Calu3 (cell line): Measurements from ENCODE around the gene LDLRAD4. TPM values are rescaled to one million over a fixed set of nuclear protein-coding genes. Genes with fewer than 3 reads are reported as not detected.

Experiments
- BruUV-seq: library from RNA; stranded (reverse); fragments of 400-500 nt; replicated peaks from 2 replicates; lab custom pipeline; 2021; lab: Mats Ljungman, UMichigan
- CTCF ChIA-PET: fragments of 300-600 bp; sonication (Branson Sonifier 250); formaldehyde crosslinking; loops from one replicate; lab custom pipeline; 2022; ENCODE audit warnings: antibody characterized with exemption; lab: Charles Lee
- DNase-seq: peaks from one replicate; pipeline ENCODE4 v3.0.0; 2022
- H3K27ac Mint-ChIP-seq: one replicate; pipeline ENCODE4 v1.8.0; 2022; ENCODE audit warnings: mixed read lengths; ENCODE audit not compliant: unreplicated experiment
- H3K27me3 Mint-ChIP-seq: one replicate; pipeline ENCODE4 v1.8.0; 2022; ENCODE audit warnings: mixed read lengths; ENCODE audit not compliant: unreplicated experiment
- H3K36me3 Mint-ChIP-seq: one replicate; pipeline ENCODE4 v1.8.0; 2022; ENCODE audit warnings: mild to moderate bottlenecking, moderate library complexity, mixed read lengths; ENCODE audit not compliant: insufficient read depth, unreplicated experiment
- H3K4me1 Mint-ChIP-seq: one replicate; pipeline ENCODE4 v1.8.0; 2022; ENCODE audit warnings: mild to moderate bottlenecking, low read depth, mixed read lengths; ENCODE audit not compliant: unreplicated experiment
- H3K4me3 Mint-ChIP-seq: one replicate; pipeline ENCODE4 v1.8.0; 2022; ENCODE audit warnings: mild to moderate bottlenecking, low read depth, moderate library complexity, mixed read lengths; ENCODE audit not compliant: unreplicated experiment
- H3K9me3 Mint-ChIP-seq: one replicate; pipeline ENCODE4 v1.8.0; 2022; ENCODE audit warnings: low read depth, mixed read lengths; ENCODE audit not compliant: unreplicated experiment
- intact Hi-C: fragments of 100-400 bp; cut with micrococcal nuclease; formaldehyde crosslinking; loops from one replicate; pipeline ENCODE4 v1.10.0; 2022; ENCODE audit not compliant: unreplicated experiment
- total RNA-seq: library from RNA; stranded (reverse); gene quantifications from 2 replicates; pipeline ENCODE4 v1.2.3, GENCODE V29; 2022
- TF ChIP-seq, protein P1 (sequence below): fragments of 200-600 bp; IDR thresholded peaks from one replicate; pipeline ENCODE4 v1.8.0; 2022; ENCODE audit warnings: antibody characterized with exemption; ENCODE audit not compliant: unreplicated experiment

Gene LDLRAD4
- total RNA-seq, 1 experiment from 2014 or later: 0.50 TPM

DNA sequence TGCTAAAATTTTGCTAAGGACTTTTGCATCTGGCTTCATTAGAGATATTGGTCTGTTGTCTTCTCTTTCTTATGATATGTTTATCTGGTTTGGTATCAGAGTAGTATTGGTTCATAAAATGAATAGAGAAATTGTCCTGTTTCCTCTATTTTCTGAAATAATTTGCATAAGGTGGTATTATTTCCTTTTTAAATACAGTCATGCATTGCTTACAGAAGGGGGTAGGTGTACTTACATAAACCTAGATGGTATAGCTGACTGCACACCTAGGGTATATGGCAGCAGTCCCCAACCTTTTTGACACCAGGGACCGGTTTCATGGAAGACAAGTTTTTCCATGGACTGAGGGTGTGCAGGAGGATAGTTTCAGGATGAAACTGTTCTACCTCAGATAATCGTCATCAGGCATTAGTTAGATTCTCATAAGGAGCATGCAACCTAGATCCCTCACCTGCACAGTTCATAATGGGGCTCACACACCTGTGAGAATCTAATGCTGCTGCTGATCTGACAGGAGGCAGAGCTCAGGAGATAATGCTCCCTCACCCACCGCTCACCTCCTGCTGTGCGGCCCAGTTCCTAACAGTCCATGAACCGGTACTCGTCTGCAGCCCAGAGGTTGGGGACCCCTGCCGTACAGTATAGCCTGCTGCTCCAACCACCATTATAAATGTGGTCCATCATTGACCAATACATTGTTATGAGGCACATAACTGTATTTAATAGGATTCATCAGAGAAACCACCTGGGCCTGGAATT is 318.6 kb downstream of the LDLRAD4 start:
- no peak for DNase-seq
- no peaks in the 10 kb centered on the region for H3K9me3 Mint-ChIP-seq
- TF ChIP-seq, protein P1, sequence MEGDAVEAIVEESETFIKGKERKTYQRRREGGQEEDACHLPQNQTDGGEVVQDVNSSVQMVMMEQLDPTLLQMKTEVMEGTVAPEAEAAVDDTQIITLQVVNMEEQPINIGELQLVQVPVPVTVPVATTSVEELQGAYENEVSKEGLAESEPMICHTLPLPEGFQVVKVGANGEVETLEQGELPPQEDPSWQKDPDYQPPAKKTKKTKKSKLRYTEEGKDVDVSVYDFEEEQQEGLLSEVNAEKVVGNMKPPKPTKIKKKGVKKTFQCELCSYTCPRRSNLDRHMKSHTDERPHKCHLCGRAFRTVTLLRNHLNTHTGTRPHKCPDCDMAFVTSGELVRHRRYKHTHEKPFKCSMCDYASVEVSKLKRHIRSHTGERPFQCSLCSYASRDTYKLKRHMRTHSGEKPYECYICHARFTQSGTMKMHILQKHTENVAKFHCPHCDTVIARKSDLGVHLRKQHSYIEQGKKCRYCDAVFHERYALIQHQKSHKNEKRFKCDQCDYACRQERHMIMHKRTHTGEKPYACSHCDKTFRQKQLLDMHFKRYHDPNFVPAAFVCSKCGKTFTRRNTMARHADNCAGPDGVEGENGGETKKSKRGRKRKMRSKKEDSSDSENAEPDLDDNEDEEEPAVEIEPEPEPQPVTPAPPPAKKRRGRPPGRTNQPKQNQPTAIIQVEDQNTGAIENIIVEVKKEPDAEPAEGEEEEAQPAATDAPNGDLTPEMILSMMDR: no peak
- CTCF ChIA-PET: no interaction called here
- intact Hi-C loops: no loop called here
- H3K36me3 Mint-ChIP-seq: no peaks in the 10 kb centered on the region
- H3K27ac Mint-ChIP-seq: no peak overlapping the region
- no peaks in the 10 kb centered on the region for H3K4me1 Mint-ChIP-seq
- BruUV-seq: no TSS peak
- H3K27me3 Mint-ChIP-seq: peaks cover 96% of the 10 kb centered on the region
- H3K4me3 Mint-ChIP-seq: no peak overlapping the region

DNA sequence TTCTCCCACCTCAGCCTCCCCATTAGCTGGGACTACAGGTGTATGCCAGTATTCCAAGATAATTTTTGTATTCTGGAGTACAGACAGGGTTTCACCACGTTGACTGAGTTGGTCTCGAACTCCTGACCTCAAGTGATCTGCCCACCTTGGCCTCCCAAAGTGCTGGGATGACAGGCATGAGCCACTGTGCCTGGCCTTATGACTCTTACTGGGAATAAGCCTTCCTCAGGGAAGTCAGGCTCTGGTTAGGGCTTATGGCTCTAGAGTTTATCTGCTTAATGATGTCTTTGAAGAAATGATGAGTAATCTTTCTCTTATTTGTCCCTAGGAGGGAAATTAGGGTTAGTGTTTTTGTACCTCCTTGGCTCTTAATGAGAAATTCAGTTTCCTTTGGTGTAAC is 320.1 kb downstream of the LDLRAD4 start:
- no peak for DNase-seq
- TF ChIP-seq, protein P1: no peak
- Mint-ChIP-seq H3K4me3 (no peak overlapping the region), H3K4me1 (no peaks in the 10 kb centered on the region), H3K36me3 (no peaks in the 10 kb centered on the region), H3K27me3 (peaks cover 96% of the 10 kb centered on the region), H3K27ac (no peak overlapping the region), H3K9me3 (no peaks in the 10 kb centered on the region)
- CTCF ChIA-PET: no interaction called here
- BruUV-seq: no TSS peak
- intact Hi-C loops: no loop called here

DNA sequence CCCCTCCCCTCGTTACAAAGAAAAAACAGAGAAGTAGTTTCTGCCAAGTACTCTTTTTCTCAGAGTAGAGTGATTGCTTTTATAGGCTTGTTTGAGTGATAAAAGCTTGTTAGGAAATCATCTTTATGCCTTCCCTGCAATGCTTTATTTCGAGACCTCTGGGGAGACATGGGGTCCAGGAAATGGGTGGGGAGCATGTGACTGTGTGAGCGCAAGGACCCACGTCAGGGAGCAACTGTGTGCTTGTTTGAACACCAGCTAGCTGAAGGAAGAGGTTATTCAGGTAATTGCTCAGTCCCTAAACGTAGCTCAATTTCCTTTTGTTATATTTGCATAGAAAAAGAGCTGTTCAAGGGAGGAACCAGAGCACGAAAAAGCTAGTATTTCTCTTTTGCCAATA is 320.5 kb downstream of the LDLRAD4 start:
- intact Hi-C loops: no loop called here
- Mint-ChIP-seq H3K36me3 (no peaks in the 10 kb centered on the region), H3K27me3 (peaks cover 96% of the 10 kb centered on the region), H3K4me1 (no peaks in the 10 kb centered on the region), H3K9me3 (no peaks in the 10 kb centered on the region), H3K27ac (no peak overlapping the region), H3K4me3 (no peak overlapping the region)
- CTCF ChIA-PET: no interaction called here
- no peak for DNase-seq
- TF ChIP-seq, protein P1: no peak
- BruUV-seq: no TSS peak

DNA sequence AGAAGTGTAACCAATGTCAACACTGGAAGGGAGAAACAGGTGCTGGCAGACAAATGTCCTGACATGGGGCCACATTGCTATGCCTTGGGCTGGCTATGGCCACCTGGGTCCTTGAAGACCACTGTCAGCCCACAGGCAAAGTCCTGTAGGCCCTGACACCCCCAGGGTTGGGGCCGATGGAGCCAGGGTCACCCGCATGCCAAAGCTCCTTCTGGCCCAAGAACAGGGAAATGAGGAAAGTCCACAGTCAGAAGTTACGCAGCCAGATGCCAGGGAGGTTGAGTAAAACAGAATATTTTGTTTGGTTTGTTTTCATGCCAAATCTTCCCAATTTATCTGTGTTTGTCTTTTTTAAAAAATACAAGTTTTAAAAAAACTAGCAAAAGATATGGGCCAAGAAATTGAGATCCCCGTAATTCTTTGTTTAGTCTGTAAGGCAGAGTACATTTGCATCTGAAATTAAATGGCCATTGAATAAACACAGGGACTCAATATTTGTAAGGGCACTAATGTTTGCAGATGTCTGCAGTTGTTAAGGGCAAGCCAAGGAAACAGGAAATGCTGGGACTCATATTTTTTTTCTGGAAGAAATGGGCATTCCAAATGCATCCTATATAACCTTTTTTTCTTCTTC is 321.4 kb downstream of the LDLRAD4 start:
- Mint-ChIP-seq H3K36me3 (no peaks in the 10 kb centered on the region), H3K4me3 (no peak overlapping the region), H3K27ac (no peak overlapping the region), H3K27me3 (peaks cover 90% of the 10 kb centered on the region), H3K4me1 (no peaks in the 10 kb centered on the region), H3K9me3 (no peaks in the 10 kb centered on the region)
- DNase-seq: no peak
- intact Hi-C loops: no loop called here
- CTCF ChIA-PET: no interaction called here
- TF ChIP-seq, protein P1: no peak
- BruUV-seq: no TSS peak
